MCF 10A (cell line): ENCODE data around the gene IL1RAPL2. TPM values are rescaled to one million over a fixed set of nuclear protein-coding genes. Genes with fewer than 3 reads are reported as not detected.

Experiments
- BruUV-seq: library from RNA; stranded (reverse); fragments of 400-500 nt; replicated peaks from 2 replicates; lab custom pipeline; 2021; lab: Mats Ljungman, UMichigan
- CTCF ChIA-PET: fragments of 300-600 bp; sonication (Branson Sonifier 250); formaldehyde crosslinking; extraction: SDS; loops from one replicate; lab custom pipeline; 2021; ENCODE audit warnings: antibody characterized with exemption, inconsistent platforms; lab: Yijun Ruan, JAX
- POLR2A ChIA-PET: fragments of 300-600, 350-650 bp; sonication (Branson Sonifier 250); formaldehyde crosslinking; extraction: SDS; loops from one replicate; lab custom pipeline; 2020; ENCODE audit warnings: antibody characterized with exemption, inconsistent platforms; lab: Yijun Ruan, JAX
- DNase-seq: peaks from one replicate; pipeline ENCODE4 v3.0.0-alpha.2; 2018; ENCODE audit not compliant: unreplicated experiment
- H3K27ac Mint-ChIP-seq: one replicate; pipeline ENCODE4 v1.8.0; 2022; ENCODE audit warnings: mild to moderate bottlenecking, low read depth, mixed read lengths; ENCODE audit not compliant: unreplicated experiment
- H3K27me3 Mint-ChIP-seq: one replicate; pipeline ENCODE4 v1.8.0; 2022; ENCODE audit warnings: mixed read lengths; ENCODE audit not compliant: insufficient read depth, unreplicated experiment
- H3K36me3 Mint-ChIP-seq: one replicate; pipeline ENCODE4 v1.8.0; 2022; ENCODE audit warnings: mild to moderate bottlenecking, moderate library complexity, mixed read lengths; ENCODE audit not compliant: insufficient read depth, unreplicated experiment
- H3K4me1 Mint-ChIP-seq: one replicate; pipeline ENCODE4 v1.8.0; 2022; ENCODE audit warnings: mixed read lengths; ENCODE audit not compliant: insufficient read depth, unreplicated experiment
- H3K4me3 Mint-ChIP-seq: one replicate; pipeline ENCODE4 v1.8.0; 2022; ENCODE audit warnings: mild to moderate bottlenecking, moderate library complexity, mixed read lengths; ENCODE audit not compliant: unreplicated experiment
- H3K9me3 Mint-ChIP-seq: one replicate; pipeline ENCODE4 v1.8.0; 2022; ENCODE audit warnings: mixed read lengths; ENCODE audit not compliant: unreplicated experiment
- intact Hi-C: fragments of 100-400 bp; cut with micrococcal nuclease; formaldehyde crosslinking; loops from 2 replicates; pipeline ENCODE4 v1.14.1; 2022
- total RNA-seq: library from RNA; stranded (reverse); gene quantifications from 2 replicates; pipeline ENCODE4 v1.2.3, GENCODE V29; 2022
- TF ChIP-seq, protein P1 (sequence below): fragments of 200-600 bp; IDR thresholded peaks from one replicate; pipeline ENCODE4 v1.8.0; 2022; ENCODE audit warnings: antibody characterized with exemption, mild to moderate bottlenecking; ENCODE audit not compliant: unreplicated experiment

IL1RAPL2 gene
- total RNA-seq, 1 experiment from 2014 or later = 4.4 TPM

DNA sequence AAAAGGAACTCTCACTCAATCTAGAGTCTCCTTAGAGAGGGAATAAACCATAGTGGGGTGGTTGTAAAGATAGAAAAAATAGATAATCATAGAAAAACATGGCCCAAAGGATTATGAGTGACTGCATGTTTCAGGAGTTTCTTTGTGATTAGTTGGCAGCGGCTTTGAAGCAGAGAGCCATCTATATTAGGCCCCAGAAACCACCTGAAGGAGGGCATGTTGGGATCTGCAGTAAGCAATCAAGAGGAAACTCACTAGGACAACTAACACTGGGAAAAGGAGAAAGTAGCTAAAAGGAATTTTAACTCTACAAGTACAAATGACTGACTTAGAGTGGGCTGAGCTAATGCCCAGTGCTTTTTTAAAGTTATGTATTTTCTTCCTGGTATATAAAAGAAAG lies 987.1 kb downstream of the IL1RAPL2 start:
- intact Hi-C loops = loop anchor here (2.0 to 10.0 kb wide), 3 partner anchors 90 to 358 kb away; no protein-coding TSS in a partner anchor
- Mint-ChIP-seq H3K27ac (peak overlapping the region; percentile 63), H3K27me3 (peaks cover 32% of the 10 kb centered on the region), H3K4me1 (peaks cover 8% of the 10 kb centered on the region), H3K9me3 (no peaks in the 10 kb centered on the region), H3K36me3 (no peaks in the 10 kb centered on the region), H3K4me3 (no peak overlapping the region)
- no TSS peak for BruUV-seq
- TF ChIP-seq, protein P1, sequence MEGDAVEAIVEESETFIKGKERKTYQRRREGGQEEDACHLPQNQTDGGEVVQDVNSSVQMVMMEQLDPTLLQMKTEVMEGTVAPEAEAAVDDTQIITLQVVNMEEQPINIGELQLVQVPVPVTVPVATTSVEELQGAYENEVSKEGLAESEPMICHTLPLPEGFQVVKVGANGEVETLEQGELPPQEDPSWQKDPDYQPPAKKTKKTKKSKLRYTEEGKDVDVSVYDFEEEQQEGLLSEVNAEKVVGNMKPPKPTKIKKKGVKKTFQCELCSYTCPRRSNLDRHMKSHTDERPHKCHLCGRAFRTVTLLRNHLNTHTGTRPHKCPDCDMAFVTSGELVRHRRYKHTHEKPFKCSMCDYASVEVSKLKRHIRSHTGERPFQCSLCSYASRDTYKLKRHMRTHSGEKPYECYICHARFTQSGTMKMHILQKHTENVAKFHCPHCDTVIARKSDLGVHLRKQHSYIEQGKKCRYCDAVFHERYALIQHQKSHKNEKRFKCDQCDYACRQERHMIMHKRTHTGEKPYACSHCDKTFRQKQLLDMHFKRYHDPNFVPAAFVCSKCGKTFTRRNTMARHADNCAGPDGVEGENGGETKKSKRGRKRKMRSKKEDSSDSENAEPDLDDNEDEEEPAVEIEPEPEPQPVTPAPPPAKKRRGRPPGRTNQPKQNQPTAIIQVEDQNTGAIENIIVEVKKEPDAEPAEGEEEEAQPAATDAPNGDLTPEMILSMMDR = no peak
- peak; percentile 32 for DNase-seq
- POLR2A ChIA-PET = interaction anchor here (0.7 to 1.8 kb wide), 6 partner anchors 9 to 175 kb away, joined by 3 to 5 read pairs (median 3); no protein-coding TSS in a partner anchor
- CTCF ChIA-PET = interaction anchor here (0.7 to 1.3 kb wide), 4 partner anchors 74 to 1049 kb away, joined by 3 read pairs; no protein-coding TSS in a partner anchor

DNA sequence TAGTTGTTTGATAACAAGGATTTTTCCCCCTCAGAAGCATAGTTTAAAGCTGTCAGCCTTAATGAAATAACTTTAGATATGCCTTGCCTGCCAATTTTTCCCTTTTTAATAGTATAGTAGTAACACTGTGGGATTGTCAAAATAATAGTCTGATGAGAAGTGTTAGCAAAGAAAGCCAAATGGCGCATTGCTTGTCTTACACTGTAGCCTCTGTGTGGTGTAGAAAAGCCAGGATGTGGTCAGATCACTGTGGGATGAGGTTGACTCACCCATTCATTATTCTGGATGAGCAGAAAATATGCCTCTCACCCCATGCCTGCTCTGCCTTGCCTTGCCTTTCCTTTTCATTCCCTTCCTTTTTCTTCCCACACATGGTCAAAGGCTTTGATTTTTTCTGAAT lies 998.5 kb downstream of the IL1RAPL2 start:
- no TSS peak for BruUV-seq
- TF ChIP-seq, protein P1 = no peak
- intact Hi-C loops = no loop called here
- peak; percentile 66 for DNase-seq
- no peak overlapping the region for H3K4me3 Mint-ChIP-seq
- peaks cover 47% of the 10 kb centered on the region for H3K27me3 Mint-ChIP-seq
- no peaks in the 10 kb centered on the region for H3K36me3 Mint-ChIP-seq
- H3K4me1 Mint-ChIP-seq = peaks cover 7% of the 10 kb centered on the region
- POLR2A ChIA-PET = no interaction called here
- H3K27ac Mint-ChIP-seq = peak overlapping the region; percentile 17
- CTCF ChIA-PET = interaction anchor here (0.5 kb wide), 1 partner anchor 304 kb away, joined by 3 read pairs; no protein-coding TSS in a partner anchor
- no peaks in the 10 kb centered on the region for H3K9me3 Mint-ChIP-seq

DNA sequence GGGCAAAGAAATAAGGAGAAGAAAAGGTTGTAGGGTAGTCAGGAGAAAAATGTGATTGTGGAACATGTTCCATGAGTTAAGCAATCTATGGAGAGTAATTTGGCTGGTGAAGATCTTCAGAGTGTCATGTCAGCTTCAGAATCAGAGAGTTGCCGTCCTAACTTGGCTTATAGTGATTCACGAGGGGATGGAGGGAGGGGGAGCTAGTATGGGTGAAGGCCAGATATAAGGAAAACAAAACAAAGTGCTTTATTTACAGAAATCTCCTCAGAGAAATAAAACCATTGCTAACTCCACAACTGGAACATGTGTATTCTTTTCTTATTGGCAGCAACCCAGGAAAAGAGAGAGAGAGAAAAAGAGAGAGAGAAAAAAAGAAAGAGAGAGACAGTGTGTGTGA lies 999.9 kb downstream of the IL1RAPL2 start:
- BruUV-seq = no TSS peak
- intact Hi-C loops = no loop called here
- Mint-ChIP-seq H3K36me3 (no peaks in the 10 kb centered on the region), H3K27ac (no peak overlapping the region), H3K27me3 (peaks cover 47% of the 10 kb centered on the region), H3K9me3 (no peaks in the 10 kb centered on the region), H3K4me3 (no peak overlapping the region), H3K4me1 (peaks cover 7% of the 10 kb centered on the region)
- ChIA-PET POLR2A (interaction anchor here (0.6 kb wide), 1 partner anchor 1906 kb away, joined by 4 read pairs; no protein-coding TSS in a partner anchor), CTCF (interaction anchor here (0.6 kb wide), 1 partner anchor 39 kb away, joined by 3 read pairs; no protein-coding TSS in a partner anchor)
- TF ChIP-seq, protein P1 = no peak
- DNase-seq = no peak

DNA sequence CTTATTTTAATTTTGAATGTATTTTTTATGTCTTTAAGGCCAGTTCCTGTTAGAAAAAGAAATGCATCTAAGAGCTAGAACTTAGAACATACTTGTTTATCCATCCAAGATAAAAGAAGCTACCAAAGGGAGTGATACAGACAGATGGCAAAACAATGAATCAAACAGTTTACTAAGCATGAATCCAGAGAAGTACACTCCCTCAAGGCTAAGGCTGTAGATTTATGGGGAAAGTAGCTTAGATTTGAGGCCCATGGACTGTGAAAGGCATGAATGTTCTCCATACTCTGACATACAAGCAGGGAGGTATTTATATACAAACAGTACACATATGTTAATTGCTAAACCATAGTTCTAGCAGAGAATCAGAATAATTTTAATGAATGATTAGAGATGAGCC lies 1001.1 kb downstream of the IL1RAPL2 start:
- TF ChIP-seq, protein P1 = no peak
- H3K4me3 Mint-ChIP-seq = no peak overlapping the region
- no peaks in the 10 kb centered on the region for H3K36me3 Mint-ChIP-seq
- H3K9me3 Mint-ChIP-seq = no peaks in the 10 kb centered on the region
- ChIA-PET CTCF (no interaction called here), POLR2A (interaction anchor here (0.6 kb wide), 2 partner anchors 22 to 1478 kb away, joined by 3 read pairs; no protein-coding TSS in a partner anchor)
- peaks cover 57% of the 10 kb centered on the region for H3K27me3 Mint-ChIP-seq
- BruUV-seq = no TSS peak
- peaks cover 7% of the 10 kb centered on the region for H3K4me1 Mint-ChIP-seq
- intact Hi-C loops = no loop called here
- no peak overlapping the region for H3K27ac Mint-ChIP-seq
- no peak for DNase-seq
